ENCODE measurements around the gene DCTD. TPM values are rescaled to one million over a fixed set of nuclear protein-coding genes. Genes with fewer than 3 reads are reported as not detected.

The DCTD gene
- total RNA-seq, 1 donor from 2014 or later = 76.7 TPM

- DNase-seq (ENCODE audit: low read depth, low spot score) = no peak
These were observed 43.5 kb downstream of the DCTD start for GRCh38 chr4:182873726-182874125.

- DNase-seq (ENCODE audit: low read depth, low spot score) = no peak
These were observed 43.9 kb downstream of the DCTD start for GRCh38 chr4:182873289-182873688.

DNA sequence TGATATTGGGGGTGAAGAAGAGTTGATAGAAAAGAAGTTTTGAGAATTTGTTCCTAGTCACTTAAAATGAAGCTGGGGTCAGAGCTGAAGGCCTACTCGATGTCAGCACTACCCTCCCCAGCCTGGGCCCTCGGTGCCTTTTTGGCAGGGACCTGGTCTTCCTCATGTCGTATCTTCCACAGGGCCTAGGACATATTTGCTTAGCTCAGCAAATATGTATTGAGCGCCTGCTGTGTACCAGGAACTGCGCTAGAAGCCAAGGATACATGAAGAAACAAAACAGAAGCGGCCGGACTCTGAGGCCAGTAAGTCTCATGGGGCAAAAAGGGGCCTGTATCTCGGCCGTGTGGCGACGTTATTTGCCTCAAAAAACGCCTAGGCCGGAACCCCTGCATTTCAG, 44.3 kb downstream of the DCTD start:
- no peak for DNase-seq (ENCODE audit: low read depth, low spot score)

GRCh38 chr4:182871616-182872015, 45.6 kb downstream of the DCTD start:
- DNase-seq (ENCODE audit: low read depth, low spot score) = no peak

DNA sequence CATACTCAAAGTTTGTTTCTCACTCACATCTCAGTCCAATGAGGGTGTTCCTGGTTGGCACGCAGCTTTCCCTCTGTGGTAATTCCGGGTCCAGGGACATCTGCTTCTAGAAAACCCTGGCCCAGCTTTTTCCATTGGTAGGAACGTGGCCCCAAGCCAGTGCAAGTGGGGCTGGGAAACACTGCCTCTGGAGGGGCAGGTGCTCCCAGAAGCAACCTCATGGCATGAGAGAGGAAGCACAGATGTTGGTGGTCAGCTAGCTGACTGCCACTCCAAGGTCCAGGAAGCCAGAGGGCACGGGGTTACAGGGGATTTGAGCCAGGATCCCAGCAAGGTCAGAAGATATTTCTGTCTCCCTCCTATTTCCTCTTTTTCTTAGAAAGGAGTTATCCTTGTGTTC, 47.5 kb downstream of the DCTD start:
- DNase-seq (ENCODE audit: low read depth, low spot score) = no peak

DNA sequence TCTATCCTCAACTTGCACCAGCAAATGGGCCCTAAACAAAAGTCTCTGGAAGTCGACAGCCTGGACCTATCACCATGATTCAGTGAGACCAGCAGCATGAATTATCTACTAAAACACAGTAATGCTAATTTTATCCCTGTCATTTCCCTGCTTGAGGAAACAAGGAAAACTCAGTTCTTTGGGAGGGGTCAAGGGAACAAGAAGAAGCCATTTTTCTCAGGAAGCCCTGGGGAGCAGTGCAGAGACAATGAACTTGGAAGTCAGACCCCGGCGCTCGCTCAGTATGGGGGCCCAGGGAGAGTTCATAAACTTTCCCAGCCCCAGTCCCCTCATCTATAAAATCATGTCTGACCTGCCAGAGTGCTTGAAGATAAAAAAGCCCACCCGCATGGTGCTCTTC, 50.4 kb downstream of the DCTD start:
- no peak for DNase-seq (ENCODE audit: low read depth, low spot score)

DNA sequence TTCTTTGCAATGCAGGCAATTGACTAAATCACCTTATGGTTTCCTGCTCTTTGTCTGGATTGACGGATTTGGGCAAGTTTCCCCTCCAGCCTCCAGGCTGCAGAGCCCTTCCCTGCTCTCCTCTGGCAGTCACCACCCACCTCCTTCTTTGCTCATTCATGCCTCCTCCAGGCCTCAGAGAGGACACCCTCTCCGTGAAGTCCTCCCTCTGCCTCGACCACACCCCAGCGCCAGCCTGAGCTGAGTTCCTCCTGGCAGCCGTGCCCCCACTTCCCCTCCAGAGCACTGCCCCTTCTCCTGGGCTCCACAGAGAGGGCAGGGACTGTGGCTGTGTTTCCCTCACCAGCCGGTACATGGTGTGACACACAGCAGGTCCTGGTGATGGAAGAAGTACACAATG, 53.7 kb downstream of the DCTD start:
- DNase-seq (ENCODE audit: low read depth, low spot score) = no peak

GRCh38 chr4:182862921-182863320, 54.3 kb downstream of the DCTD start:
- DNase-seq (ENCODE audit: low read depth, low spot score) = no peak

GRCh38 chr4:182862141-182862875, 54.9 kb downstream of the DCTD start:
- DNase-seq (ENCODE audit: low read depth, low spot score) = no peak

DNA sequence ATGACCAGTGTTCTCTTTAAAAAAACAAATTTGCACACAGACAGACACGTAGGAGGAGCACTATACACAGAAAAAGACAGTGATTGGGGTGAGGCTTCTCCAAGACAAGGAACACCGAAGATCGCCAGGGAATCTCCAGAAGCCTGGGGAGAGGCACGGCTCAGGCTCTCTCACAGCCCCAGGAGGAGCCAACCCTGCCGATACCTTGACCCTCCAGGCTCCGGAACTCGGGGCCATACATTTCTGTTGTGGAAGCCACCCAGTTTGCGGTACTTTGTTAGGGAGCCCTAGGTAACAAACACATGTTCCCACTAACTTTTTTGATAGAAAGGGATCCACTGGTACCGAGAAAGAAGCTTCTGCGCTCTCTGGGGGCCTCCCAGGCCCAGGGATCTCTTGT, 55.8 kb downstream of the DCTD start:
- no peak for DNase-seq (ENCODE audit: low read depth, low spot score)

GRCh38 chr4:182859730-182860129, 57.5 kb downstream of the DCTD start:
- no peak for DNase-seq (ENCODE audit: low read depth, low spot score)

DNA sequence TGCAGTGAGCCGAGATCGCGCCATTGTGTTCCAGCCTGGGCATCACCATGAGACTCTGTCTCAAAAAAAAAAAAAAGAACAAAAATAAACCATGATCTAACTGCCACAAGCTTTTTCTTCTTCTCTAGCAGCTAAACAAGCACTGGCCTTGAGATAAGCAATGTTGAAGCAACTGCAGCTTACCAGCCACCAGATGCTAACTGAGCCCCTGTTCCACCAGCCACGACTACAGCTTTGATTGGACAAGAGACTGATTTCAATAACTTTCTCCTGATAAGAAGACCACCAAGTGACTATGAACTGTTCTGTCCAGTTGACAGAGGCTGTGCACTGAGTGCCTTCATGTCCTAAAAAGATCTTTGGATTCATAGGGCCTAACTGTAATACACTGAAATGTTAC, 58.5 kb downstream of the DCTD start:
- DNase-seq (ENCODE audit: low read depth, low spot score) = no peak

GRCh38 chr4:182856862-182857261, 60.3 kb downstream of the DCTD start:
- no peak for DNase-seq (ENCODE audit: low read depth, low spot score)

- DNase-seq (ENCODE audit: low read depth, low spot score) = no peak
These were observed 61.3 kb downstream of the DCTD start for GRCh38 chr4:182855877-182856276.

DNA sequence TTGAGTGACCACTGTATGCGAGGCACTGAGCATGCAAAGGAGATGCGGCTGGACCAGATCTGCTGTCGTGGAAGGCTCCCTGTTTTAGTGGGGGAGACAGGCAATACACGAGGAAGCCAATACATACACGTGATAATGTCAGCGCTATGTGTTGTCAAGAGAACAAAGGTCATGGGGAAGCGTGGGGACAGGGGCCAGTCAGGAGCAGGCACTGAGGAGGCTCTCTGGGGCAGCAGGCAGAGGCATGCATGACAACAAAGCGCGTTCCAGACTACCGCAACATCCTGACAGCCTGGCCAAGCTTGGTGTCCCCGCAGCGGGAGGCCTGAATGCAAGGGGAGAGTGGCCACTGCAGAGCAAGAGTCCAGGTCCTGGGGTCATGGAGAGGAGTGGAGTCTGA, 61.9 kb downstream of the DCTD start:
- no peak for DNase-seq (ENCODE audit: low read depth, low spot score)

DNA sequence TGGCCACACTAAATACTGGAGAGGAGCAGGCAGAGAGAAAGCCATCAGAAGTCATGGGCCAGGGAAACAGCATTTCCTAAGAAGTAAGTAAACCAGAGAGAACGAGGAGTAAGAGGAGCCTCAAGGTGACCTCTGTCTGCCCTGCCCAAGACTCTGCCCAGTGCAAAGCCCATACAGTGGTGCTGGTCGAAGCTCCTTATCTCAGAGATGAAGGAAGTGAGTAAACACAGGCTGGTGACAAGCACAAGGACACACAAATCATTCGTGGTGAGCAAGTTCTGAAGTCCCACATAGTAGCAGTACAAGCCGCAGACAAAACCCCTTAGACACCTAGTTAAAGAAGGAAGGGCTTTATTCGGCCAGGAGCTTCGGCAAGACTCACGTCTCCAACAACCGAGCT, 62.7 kb downstream of the DCTD start:
- no peak for DNase-seq (ENCODE audit: low read depth, low spot score)

DNA sequence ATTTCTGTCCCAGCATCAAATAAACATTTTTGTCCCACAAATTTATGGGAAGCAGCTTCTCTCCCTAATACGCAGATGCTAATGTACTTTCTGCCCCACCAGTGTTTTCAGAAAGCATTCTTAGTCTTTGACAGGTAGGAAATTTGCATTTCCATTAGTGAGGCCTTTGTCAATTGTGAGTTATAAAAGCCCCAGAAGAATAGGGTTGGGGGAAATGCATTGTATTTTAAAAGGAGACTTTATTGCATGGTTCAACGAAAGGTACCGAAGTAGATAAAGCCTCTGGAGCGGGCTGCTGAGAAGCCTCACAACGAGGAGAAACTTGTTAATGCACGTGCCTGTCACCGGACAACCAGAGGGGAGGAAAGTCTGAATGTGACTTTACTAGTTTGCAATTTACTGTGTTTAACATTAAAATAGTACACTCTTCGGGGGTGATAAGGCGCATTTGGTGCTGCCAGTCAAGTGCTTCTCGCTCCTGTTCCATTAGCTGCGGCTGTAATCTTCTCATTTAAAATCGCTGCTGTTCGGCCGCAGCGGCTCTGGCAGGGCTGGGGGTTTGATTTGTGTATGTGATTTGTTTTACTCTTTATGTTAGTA, 63.4 kb downstream of the DCTD start:
- no peak for DNase-seq (ENCODE audit: low read depth, low spot score)

GRCh38 chr4:182848685-182849084, 68.5 kb downstream of the DCTD start:
- no peak for DNase-seq (ENCODE audit: low read depth, low spot score)

DNA sequence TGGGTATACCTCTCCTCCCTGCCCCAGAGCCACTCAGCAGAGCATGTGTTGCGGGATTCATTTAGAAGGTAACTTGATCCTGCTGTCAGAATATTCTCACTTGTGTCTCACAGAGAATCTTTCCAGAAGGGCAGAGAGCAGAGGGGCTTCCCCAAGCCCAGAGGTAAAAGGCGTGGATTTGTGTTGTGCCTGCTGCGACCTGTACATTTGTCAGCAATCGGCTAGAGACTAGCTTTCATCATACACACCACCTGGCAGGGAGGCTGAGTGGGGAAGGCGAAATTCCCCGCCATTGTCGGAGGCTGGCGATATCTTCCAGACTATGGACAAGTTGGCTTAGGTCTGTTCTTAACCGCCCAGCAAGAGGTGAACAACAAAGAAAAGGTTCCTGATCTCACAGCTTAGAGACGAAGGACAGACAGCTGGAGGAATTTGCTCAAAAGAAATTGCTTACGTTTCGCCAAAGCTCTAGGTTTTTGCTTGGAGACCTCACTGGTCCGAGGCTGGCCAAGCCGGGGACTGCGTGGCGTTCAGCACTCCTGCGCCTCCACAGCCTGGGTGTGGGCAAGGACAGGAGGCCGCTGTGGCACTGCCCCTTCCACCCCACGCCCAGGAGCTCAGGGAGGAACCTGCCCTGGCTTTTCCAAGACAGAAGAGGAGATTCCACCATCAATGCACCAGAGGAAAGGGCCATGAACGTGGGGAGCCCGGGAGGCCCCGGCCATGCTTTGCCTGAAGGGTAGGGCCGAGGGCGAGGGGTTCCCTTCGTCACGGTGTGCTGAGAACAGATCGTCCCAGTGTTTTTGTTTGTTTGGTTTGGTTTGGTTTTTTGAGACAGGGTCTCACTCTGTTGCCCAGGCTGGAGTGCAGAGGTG, 69.4 kb downstream of the DCTD start:
- no peak for DNase-seq (ENCODE audit: low read depth, low spot score)

GRCh38 chr4:182846036-182846435, 71.2 kb downstream of the DCTD start:
- DNase-seq (ENCODE audit: low read depth, low spot score) = no peak

DNA sequence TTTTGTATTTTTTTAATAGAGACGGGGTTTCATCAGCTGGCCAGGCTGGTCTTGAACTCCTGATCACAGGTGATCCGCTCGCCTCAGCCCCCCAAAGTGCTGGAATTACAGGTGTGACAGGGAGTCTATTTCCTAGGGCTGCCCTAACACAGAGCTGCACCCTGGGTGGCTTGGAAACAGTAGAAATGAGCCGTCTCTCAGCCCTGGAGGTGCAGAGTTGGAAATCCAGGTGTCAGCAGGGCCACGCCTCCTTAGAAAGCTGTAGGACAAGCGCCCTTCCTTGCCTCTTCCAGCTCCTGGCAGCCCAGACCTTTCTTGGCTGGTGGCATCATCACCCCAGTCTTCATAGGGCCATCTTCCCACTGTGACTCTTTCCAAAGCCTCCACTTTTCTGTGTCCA, 71.6 kb downstream of the DCTD start:
- DNase-seq (ENCODE audit: low read depth, low spot score) = no peak

DNA sequence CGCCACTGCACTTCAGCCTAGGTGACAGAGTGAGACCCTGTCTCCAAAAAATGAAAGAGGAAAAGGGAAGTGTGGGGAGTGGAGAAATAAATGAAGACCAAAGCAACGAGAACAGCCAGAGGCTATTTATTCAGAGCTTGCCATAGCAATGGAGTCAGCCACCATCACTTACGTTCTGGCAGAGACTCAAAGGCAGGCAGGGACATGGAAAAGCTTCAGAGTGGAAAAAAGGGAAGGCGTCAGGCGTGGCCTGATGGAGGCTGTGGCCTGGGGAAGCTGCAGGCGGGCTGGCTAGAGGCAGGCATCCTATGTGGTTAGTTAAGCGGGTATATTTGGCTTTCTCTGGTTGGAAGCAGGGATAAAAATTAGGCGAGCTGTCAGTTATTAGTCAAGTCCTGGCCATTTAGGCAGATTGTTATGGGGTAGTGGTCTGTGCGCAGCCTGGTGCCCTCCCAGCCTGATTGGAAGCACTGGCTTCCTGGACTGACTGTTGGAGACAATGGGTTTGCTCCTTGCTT, 73.3 kb downstream of the DCTD start:
- no peak for DNase-seq (ENCODE audit: low read depth, low spot score)
